Testis (tissue), 3 donors: ENCODE results near the gene FHIT. TPM values are rescaled to one million over a fixed set of nuclear protein-coding genes. Genes with fewer than 3 reads are reported as not detected.
"Not testable (repeated sequence)": the region's sequence is repeated elsewhere in the genome, so short reads cannot be mapped to it uniquely, and the experiment has no call there.

Experiments
- DNase-seq: peaks from one replicate; pipeline ENCODE4 v3.0.0-alpha.2; 2019
- H3K27ac ChIP-seq, 2 donors: fragments of 200-600 bp; sonication (generic); one replicate each; pipeline ENCODE4 v1.5.1; 2019
- H3K27me3 ChIP-seq: fragments of 200-600 bp; sonication (generic); one replicate; pipeline ENCODE4 v1.5.1; 2019
- H3K36me3 ChIP-seq: fragments of 200-600 bp; sonication (generic); one replicate; pipeline ENCODE4 v1.5.1; 2017; ENCODE audit warnings: low read depth; ENCODE audit errors: missing control alignments
- H3K4me1 ChIP-seq: fragments of 200-600 bp; sonication (generic); one replicate; pipeline ENCODE4 v1.5.1; 2019
- H3K4me3 ChIP-seq, 2 donors: fragments of 200-600 bp; sonication (generic); one replicate each; pipeline ENCODE4 v1.5.1; 2017 to 2019
- H3K9me3 ChIP-seq: fragments of 200-600 bp; sonication (generic); one replicate; pipeline ENCODE4 v1.5.1; 2017
- CTCF ChIP-seq, 3 experiments: fragments of 450-650 bp in 2 of 3; fragments of 200-600 bp in 1 of 3; sonication (generic) in 1 of 3; IDR thresholded peaks; one replicate each; pipeline ENCODE4 v1.5.1; 2016 to 2019; ENCODE audit warnings: antibody characterized with exemption in 3 of 3, mild to moderate bottlenecking in 2 of 3, moderate library complexity in 1 of 3
- POLR2A ChIP-seq: fragments of 450-650 bp; IDR thresholded peaks from one replicate; pipeline ENCODE4 v1.6.1; 2017; ENCODE audit warnings: antibody characterized with exemption, mild to moderate bottlenecking, moderate library complexity
- WGBS, 2 donors: methylation state at CpG; one replicate each; pipeline ENCODE4 v1.1.5; 2018; 5-methylcytosine and 5-hydroxymethylcytosine counted together
- intact Hi-C: fragments of 100-400 bp; cut with DNase I; formaldehyde crosslinking; loops from one replicate; pipeline ENCODE4 v1.15.1; 2023; ENCODE audit warnings: low total_unique reads
- polyA plus RNA-seq: library from polyadenylated mRNA; stranded (reverse); fragments of 350-450 nt; fragmentation: Illumina TruSeq; extraction: RNeasy Lipid Tissue Mini Kit (QIAGEN cat#74804); gene quantifications from one replicate; pipeline ENCODE4 v1.2.3, GENCODE V29; 2014; ENCODE audit warnings: low read depth, low replicate concordance; ENCODE audit not compliant: insufficient read depth
- total RNA-seq, 2 donors: library from RNA; depleted of rRNA; stranded (reverse); fragments of >200 nt; gene quantifications; one replicate each; pipeline ENCODE4 v1.2.3, GENCODE V29; 2016

The FHIT gene
- total and polyA plus RNA-seq, 3 donors from 2014 or later = 10.1 to 29.6 (median 15.5) TPM

- WGBS, 2 donors = 74 to 81% methylated on average over 5 of the region's 5 CpGs
- DNase-seq = no peak
- TF ChIP-seq POLR2A = no peak
- no peak for TF ChIP-seq CTCF (IDR thresholded peaks at IDR 0.05)
- no peaks in the 10 kb centered on the region for H3K9me3 ChIP-seq
- no peaks in the 10 kb centered on the region for H3K27me3 ChIP-seq
- no peaks in the 10 kb centered on the region for H3K4me1 ChIP-seq
- intact Hi-C loops = no loop called here
- no peak overlapping the region for H3K27ac ChIP-seq
- no peak overlapping the region for H3K4me3 ChIP-seq
- no peaks in the 10 kb centered on the region for H3K36me3 ChIP-seq
Measured at GRCh38 chr3:60696428-60697125, 554.7 kb downstream of the FHIT start.

- no peak overlapping the region for H3K4me3 ChIP-seq
- H3K4me1 ChIP-seq = no peaks in the 10 kb centered on the region
- intact Hi-C loops = no loop called here
- H3K9me3 ChIP-seq = no peaks in the 10 kb centered on the region
- H3K36me3 ChIP-seq = no peaks in the 10 kb centered on the region
- no peak overlapping the region for H3K27ac ChIP-seq
- TF ChIP-seq POLR2A = no peak
- TF ChIP-seq CTCF (IDR thresholded peaks at IDR 0.05) = no peak
- H3K27me3 ChIP-seq = no peaks in the 10 kb centered on the region
- 97 to 98% methylated on average over 2 of the region's 2 CpGs for WGBS, 2 donors
- no peak for DNase-seq
Measured at GRCh38 chr3:60675424-60675823, 575.8 kb downstream of the FHIT start.

GRCh38 chr3:60674870-60675269 is 576.4 kb downstream of the FHIT start:
- 73 to 88% methylated on average over 1 of the region's 1 CpG for WGBS, 2 donors
- no peak for DNase-seq
- H3K4me3 ChIP-seq = no peak overlapping the region
- intact Hi-C loops = no loop called here
- TF ChIP-seq CTCF (IDR thresholded peaks at IDR 0.05) (no peak), POLR2A (no peak)
- H3K36me3 ChIP-seq = no peaks in the 10 kb centered on the region
- H3K4me1 ChIP-seq = no peaks in the 10 kb centered on the region
- H3K27me3 ChIP-seq = no peaks in the 10 kb centered on the region
- H3K9me3 ChIP-seq = no peaks in the 10 kb centered on the region
- no peak overlapping the region for H3K27ac ChIP-seq

- Histone ChIP-seq H3K27ac (no peak overlapping the region), H3K27me3 (no peaks in the 10 kb centered on the region), H3K9me3 (no peaks in the 10 kb centered on the region), H3K36me3 (no peaks in the 10 kb centered on the region), H3K4me1 (no peaks in the 10 kb centered on the region), H3K4me3 (no peak overlapping the region)
- no peak for DNase-seq
- intact Hi-C loops = no loop called here
- WGBS, 2 donors = 48 to 69% methylated on average over 2 of the region's 2 CpGs
- TF ChIP-seq POLR2A (no peak), CTCF (IDR thresholded peaks at IDR 0.05) (no peak)
Measured at GRCh38 chr3:60673123-60673522, 578.1 kb downstream of the FHIT start.

- H3K36me3 ChIP-seq, DNase-seq, H3K27me3 ChIP-seq, H3K4me3 ChIP-seq, H3K4me1 ChIP-seq, H3K9me3 ChIP-seq, intact Hi-C loops, H3K27ac ChIP-seq: not testable (repeated sequence)
- WGBS, 2 donors = 76 to 92% methylated on average over 5 of the region's 5 CpGs
Measured at GRCh38 chr3:60672337-60672736, 578.9 kb downstream of the FHIT start.
